Mammary epithelial cell (primary cell): ENCODE measurements around the gene SCGB1D4.

Experiments
- CTCF ChIP-seq, 2 donors: IDR thresholded peaks in 1 of 2; conservative IDR thresholded peaks in 1 of 2; 2 replicates each; pipeline ENCODE4 v1.5.1; 2011 to 2012; ENCODE audit warnings: inconsistent platforms in 2 of 2, low read length in 2 of 2, mild to moderate bottlenecking in 2 of 2, control low read depth in 1 of 2, low read depth in 1 of 2; ENCODE audit not compliant: insufficient read depth in 1 of 2; ENCODE audit errors: extremely low read depth in 1 of 2
- EZH2 ChIP-seq: IDR thresholded peaks from 2 replicates; pipeline ENCODE4 v1.6.1; 2012; ENCODE audit warnings: low read length, inconsistent platforms, borderline replicate concordance

- no peak for TF ChIP-seq CTCF (conservative IDR thresholded peaks at IDR 0.05 in 1 of 2, IDR thresholded peaks at IDR 0.05 in 1 of 2; ENCODE audit: extremely low read depth in 1 of 2, insufficient read depth in 1 of 2, low read depth in 1 of 2, low read length in 2 of 2)
- TF ChIP-seq EZH2: no peak
Observed at GRCh38 chr11:62315431-62315830, 16.6 kb upstream of the SCGB1D4 start.
